GM19452 (cell line): Measurements from ENCODE around the gene PRKAR1B.

Experiments
- ATAC-seq: cut with Tn5 transposase; IDR thresholded peaks from one replicate; pipeline ENCODE4 v1.9.1; 2021; ENCODE audit not compliant: unreplicated experiment

The PRKAR1B gene

GRCh38 chr7:698515-699475 lies 28.3 kb downstream of the PRKAR1B start:
- ATAC-seq = no peak

- no peak for ATAC-seq
Observed at GRCh38 chr7:696812-697551, 30.1 kb downstream of the PRKAR1B start.

- no peak for ATAC-seq
Observed at GRCh38 chr7:696426-696811, 30.7 kb downstream of the PRKAR1B start.

- no peak for ATAC-seq
Observed at GRCh38 chr7:693280-693679, 33.8 kb downstream of the PRKAR1B start.

GRCh38 chr7:691361-692045 lies 35.6 kb downstream of the PRKAR1B start:
- no peak for ATAC-seq

GRCh38 chr7:690478-691360 lies 36.4 kb downstream of the PRKAR1B start:
- no peak for ATAC-seq

GRCh38 chr7:685540-685939 lies 41.5 kb downstream of the PRKAR1B start:
- no peak for ATAC-seq

GRCh38 chr7:684416-684815 lies 42.7 kb downstream of the PRKAR1B start:
- ATAC-seq = no peak

GRCh38 chr7:683526-684205 lies 43.4 kb downstream of the PRKAR1B start:
- ATAC-seq = no peak

GRCh38 chr7:682810-683209 lies 44.3 kb downstream of the PRKAR1B start:
- ATAC-seq = no peak

GRCh38 chr7:681551-682307 lies 45.4 kb downstream of the PRKAR1B start:
- ATAC-seq = no peak

- ATAC-seq = no peak
Observed at GRCh38 chr7:680411-681127, 46.5 kb downstream of the PRKAR1B start.

GRCh38 chr7:676972-677385 lies 50.1 kb downstream of the PRKAR1B start:
- ATAC-seq = no peak

- ATAC-seq = no peak
Observed at GRCh38 chr7:676246-676971, 50.7 kb downstream of the PRKAR1B start.

- no peak for ATAC-seq
Observed at GRCh38 chr7:674454-675410, 52.3 kb downstream of the PRKAR1B start.

GRCh38 chr7:673681-674453 lies 53.2 kb downstream of the PRKAR1B start:
- no peak for ATAC-seq
